ENCODE data around the gene SHPK.

The SHPK gene

DNA sequence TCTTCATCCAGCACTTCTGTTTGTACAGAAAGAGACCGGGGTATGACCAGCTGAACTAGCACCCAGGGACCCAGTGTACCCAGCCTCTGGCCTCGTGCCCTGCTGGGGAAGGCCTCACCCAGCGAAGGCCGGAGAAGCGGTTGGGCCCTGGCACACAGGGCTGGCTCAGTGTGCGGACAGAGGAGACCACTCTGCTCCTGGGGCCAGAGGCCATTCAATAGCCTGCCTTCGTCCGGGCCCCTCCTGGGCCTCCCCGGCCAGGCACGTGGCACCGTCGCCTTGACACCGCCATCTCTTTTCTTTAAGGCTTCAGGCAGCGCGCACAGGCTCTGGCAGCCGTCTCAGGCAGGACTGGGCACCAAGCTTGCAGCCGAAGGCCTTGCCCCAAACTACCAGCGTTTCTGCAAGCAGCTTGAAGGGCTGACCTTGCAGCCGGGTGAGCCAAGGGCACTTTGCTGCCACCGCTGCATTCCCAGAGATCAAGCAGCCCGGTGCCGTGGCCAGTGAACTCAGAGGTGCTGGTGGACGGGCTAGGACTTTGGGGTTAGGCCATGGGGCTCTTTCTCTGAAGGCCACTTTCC lies 24.4 kb upstream of the SHPK start:
- no peak overlapping the region for H3K4me3 ChIP-seq (ENCODE audit: low read depth, low read length)

DNA sequence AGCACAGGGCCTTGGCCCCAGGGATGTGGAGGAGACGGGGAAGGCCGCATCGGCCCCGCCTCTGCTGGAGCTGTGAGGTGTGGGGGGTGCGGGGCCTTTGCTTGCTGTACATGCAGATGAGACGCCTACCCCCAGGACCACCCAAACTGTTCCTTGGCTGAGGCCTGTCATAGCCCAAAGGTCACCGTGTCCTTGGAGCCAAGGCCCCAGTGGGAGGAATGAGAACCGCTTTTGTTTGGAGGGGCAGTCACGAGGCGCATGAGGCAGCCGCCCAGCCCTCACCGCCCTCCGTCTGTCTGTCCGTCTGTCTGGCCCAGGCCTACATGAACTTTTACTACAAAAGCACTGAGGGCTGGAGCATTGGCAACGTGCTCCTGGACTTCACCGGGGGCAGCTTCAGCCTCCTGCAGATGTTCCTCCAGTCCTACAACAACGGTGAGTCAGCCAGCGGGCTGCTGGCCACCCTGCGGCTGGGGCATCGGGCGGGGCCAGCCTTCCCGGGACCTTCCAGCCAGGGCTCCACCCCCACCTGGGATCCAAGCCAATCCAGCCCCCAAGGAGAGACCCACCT lies 23.6 kb upstream of the SHPK start:
- no peak overlapping the region for H3K4me3 ChIP-seq (ENCODE audit: low read depth, low read length)

DNA sequence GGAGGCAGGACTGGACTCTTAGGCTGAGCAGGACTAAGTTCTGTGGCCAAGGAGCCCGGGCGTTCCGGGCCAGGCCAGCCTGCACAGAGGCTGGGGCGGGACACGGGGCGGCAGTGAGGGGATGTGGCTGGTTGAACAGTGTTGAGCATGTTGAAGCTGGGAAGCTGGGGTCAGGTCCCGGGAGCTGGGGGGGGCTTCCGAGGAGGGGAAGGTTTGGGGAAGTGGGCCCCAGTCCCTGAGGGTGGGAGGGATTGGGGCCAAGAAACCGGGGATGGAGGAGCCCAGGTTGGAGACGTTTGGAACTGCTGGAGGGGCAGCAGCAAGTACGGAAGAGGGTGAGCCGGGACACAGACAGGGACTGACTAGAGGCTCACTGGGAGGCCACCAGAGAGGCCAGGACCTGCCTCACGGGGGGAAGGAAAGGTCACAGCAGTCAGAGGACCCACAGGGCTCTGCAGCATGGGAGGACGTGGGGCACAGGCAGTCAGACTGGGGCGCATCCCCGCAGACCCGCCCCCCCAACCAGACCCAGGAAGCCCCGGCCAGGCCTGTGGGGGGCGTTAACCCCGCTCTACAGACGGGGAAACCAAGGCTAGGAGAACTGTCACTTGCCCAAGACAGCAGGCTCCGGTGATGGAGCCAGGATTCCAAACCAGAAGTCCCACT lies 22.9 kb upstream of the SHPK start:
- H3K4me3 ChIP-seq (ENCODE audit: low read depth, low read length) = no peak overlapping the region

DNA sequence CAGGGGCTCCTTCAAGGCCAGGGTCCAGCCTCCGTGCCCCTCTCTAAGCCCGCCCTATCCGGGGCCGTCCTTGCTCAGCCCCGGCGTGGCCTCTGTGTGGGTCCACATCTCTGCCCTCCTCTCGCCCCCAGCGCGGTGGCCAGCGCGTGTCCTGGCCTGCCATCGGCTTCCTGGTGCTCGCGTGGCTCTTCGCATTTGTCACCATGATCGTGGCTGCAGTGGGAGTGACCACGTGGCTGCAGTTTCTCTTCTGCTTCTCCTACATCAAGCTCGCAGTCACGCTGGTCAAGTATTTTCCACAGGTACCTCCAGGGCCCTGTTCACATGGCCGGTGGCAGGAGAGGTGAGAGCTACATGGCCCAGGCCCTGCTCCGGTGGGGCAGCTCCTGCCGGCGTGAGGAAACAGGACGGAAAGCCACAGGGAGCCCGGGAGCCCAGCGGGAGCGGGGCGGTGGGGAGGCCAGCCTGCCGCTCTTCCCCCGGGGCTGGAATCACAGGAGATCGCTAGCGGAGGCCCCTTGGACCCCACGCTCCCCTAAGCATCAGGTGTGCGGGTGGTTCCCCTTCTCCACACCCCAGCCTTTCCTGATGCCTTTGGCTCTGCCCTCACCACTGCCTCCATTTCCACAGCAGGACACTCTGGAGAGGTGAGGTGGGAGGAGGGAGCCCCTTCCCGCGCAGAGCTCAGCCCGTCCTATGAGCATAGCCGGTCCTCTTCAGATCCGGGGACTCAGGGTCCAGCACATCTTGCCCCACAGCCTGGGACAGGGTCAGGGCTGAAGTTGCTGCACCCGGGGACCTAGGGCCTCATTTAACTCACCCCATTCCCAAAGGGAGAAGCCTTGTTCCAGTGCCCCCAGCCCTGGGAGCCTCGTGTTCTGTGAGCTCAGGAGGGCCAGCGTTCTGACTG lies 22.1 kb upstream of the SHPK start:
- H3K4me3 ChIP-seq (ENCODE audit: low read depth, low read length) = no peak overlapping the region

DNA sequence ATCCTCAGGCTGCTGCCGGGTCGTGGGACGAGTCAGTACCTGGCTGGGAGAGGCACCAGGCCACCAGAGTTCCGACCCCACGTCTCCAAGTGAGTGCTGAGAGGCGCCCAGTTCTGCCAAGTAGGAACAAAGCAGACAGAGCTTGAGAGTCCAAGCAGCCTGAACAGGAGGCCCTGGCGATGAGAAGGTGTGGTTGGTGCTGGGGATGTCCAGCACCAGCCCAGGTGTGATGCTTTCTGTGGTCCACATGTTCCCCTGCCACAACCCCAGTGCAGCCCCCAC lies 21.5 kb upstream of the SHPK start:
- H3K4me3 ChIP-seq (ENCODE audit: low read depth, low read length) = no peak overlapping the region

DNA sequence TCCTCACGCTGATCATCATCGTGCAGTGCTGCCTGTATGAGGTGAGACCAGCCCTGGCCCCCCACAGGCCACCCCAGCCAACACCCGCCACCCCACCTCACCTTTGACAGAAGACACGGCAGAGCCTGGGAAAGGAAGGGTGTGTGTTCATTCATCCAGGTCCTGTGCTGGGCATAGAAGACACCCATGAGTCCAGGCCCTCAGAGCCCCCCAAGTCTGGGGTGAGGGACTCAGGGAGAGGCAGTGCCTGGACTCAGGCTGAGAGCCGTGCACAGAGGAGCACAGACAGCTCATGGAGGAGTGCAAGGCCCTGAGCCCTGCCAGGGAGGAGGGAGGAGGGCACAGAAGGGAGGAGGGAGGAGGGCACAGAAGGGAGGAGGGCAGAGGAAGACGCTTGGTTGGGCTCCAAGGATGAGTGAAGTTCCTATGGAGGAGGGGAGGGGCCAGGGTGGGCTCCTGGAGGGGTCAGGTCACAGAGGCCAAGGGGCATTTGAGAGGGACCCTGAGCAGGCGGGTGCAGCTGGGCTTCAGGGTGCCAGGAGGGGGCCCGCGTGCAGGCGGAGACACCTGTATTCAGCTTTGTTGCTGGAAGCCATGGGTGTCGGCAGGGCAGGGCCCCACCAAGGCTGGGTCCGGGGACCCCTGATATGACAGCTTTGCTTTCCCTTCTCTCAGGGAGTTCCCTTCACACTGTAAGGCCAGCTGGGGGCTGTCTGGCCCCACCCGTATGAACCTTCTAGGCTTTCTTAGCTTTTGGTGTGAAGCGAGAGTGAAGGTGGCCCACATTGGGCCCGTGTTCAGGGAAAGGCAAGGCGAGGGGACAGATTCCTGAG lies 20.9 kb upstream of the SHPK start:
- H3K4me3 ChIP-seq (ENCODE audit: low read depth, low read length) = no peak overlapping the region

DNA sequence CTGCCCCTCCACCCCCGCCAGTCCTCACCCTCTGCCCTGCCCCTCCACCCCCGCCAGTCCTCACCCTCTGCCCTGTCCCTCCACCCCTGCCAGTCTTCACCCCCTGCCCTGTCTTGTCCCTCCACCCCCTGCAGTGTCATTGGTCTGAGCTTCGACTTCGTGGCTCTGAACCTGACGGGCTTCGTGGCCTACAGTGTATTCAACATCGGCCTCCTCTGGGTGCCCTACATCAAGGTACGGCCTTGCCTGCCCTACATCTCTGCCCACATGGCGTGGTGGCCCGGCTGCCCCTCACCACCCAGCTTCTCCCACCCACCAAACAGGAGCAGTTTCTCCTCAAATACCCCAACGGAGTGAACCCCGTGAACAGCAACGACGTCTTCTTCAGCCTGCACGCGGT lies 20.3 kb upstream of the SHPK start:
- H3K4me3 ChIP-seq (ENCODE audit: low read depth, low read length) = no peak overlapping the region

DNA sequence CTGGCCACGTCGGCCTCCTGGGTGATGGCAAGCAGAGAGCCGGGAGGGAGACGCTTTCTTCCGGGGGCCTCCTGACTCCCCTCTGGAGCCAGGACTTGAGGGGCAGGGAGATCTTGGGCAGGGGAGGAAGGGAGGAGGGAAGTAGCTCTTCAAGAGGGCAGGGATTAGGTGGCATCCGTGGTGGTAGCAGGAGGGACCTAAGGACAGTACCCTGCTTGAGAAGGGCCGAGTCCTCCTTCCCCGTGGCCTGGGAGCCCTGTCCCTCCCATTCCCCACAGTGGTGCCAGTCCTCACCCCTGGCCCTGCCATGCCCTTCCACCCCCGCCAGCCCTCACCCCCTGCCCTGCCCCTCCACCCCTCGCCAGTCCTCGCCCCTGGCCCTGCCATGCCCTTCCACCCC lies 19.7 kb upstream of the SHPK start:
- H3K4me3 ChIP-seq (ENCODE audit: low read depth, low read length) = no peak overlapping the region

DNA sequence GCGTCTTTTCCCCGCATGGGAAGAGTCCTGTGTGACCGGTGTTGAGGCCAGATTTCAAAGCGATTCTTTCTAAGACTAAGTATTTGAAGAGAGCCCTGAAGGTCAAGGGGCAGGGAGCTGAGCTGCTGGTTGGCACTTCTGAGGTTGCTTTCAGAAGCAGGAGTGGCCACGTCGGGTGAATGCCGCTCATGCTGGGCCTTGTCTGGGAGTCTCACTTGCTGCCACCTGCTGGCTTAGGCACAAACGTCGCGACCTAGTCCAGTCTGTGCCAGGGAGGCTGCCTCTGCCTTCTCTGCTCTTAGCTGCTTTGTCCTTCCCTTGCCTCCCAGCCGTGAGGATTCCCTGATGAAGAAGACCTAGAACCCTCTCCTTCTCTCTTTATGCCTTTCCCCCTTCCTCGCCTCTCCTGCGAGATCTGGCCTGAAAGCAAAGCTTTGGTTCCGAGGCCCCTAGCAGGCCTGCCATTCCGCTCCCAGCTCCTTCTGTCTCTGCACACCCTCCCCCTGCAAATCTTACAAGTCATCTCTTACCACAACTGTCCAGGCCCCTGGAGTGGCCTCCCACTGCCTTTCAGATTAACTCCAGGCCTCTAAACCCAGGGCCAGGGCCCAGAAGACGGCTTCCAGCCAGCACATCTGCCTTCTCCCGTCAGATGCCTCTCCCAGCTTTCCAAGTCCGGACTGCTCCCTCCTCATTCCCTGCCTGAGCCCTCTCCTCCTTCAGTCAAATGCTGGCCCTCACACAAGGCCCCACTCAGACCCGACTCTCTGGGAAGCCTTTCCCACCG lies 11.9 kb upstream of the SHPK start:
- H3K4me3 ChIP-seq (ENCODE audit: low read depth, low read length) = no peak overlapping the region

DNA sequence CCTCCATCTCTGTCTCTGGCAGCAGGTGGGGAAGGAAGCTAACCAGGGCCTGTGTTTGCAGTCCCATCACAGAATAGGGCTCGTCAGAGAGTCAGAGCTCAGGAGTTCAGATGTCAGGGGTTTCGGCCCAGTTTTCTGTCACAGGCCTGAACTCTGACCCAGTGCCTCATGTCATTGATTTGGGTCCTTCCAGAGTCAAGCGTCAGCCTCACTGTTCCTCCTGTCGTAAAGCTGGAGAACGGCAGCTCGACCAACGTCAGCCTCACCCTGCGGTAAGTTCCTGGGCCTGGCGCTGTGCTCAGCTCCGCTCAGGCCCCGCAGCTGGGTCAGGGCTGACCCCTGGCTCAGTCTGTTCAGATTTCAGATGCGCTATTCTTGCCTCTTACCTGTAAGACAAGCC lies 11.2 kb upstream of the SHPK start:
- no peak overlapping the region for H3K4me3 ChIP-seq (ENCODE audit: low read depth, low read length)

DNA sequence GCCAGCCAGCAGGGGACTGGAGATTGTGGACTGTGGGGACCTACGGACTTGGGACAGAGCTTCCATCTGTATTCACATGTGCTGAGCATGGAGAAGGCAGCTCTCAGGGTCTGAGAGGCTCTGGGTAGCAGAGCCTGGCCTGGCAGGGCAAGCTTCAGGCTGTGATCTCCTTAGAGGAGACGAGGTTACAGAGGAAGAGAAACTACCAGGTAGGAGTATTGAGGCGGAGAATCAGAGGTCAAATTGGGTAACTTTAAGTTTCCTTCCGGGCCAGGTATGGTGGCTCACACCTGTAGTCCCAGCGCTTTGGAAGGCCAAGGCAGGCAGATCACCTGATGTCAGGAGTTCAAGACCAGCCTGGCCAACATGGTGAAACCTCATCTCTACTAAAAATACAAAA lies 9.3 kb upstream of the SHPK start:
- H3K4me3 ChIP-seq (ENCODE audit: low read depth, low read length) = no peak overlapping the region

DNA sequence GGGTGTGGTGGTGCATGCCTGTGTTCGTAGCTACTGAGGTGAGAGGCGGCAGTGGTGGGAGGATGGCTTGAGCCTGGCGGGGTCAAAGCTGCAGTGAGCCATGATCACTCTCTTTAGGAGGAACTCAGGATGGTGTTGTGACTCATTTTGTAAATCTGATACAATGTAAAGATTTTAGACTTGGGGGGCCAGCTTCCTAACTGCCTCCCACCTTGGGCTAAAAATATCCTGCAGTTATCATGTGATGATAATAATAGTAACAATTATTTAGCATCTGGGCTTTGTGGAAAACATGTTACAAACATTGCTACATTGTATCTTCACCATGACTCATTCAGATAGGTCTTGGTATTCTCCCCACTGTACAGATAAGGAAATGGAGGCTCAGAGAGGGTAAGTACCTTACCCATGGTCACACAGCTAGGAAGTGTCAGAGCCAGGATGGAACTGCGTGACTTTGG lies 7.9 kb upstream of the SHPK start:
- no peak overlapping the region for H3K4me3 ChIP-seq (ENCODE audit: low read depth, low read length)

DNA sequence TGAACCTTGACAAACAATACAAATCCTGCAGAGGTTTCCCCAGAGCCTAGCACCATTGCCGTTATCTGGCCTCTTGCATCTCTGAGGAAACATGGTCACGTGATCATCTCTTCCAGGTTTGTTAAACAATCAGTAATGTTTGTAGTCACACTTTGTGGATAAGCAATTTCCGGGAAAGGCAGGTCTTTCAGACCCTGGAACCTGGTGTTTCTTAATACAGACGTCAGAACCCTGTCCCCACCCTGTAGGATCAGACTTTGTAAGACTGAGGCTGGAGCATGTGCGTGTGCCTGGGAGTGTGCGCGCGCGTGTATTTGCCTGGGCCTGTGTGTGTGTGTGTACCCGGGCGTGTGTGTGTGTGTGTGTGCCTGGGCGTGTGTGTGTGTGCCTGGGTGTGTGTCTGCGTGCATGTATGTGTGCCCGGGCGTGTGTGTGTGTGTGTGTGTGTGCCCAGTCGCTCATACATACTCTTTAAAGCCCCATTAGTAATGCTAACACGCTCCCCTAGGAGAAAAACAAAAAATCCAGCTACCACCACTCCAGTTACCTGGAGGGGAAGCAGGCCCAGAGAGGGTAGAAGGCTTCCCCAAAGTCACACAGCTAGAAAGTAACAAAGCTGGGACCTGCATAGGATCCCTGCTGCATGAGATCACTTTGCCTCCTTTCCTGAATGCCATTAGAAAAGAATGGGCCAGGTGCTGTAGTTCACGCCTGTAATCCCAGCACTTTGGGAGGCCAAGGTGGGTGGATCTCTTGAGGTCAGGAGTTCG lies 5.9 kb upstream of the SHPK start:
- H3K4me3 ChIP-seq (ENCODE audit: low read depth, low read length) = no peak overlapping the region

DNA sequence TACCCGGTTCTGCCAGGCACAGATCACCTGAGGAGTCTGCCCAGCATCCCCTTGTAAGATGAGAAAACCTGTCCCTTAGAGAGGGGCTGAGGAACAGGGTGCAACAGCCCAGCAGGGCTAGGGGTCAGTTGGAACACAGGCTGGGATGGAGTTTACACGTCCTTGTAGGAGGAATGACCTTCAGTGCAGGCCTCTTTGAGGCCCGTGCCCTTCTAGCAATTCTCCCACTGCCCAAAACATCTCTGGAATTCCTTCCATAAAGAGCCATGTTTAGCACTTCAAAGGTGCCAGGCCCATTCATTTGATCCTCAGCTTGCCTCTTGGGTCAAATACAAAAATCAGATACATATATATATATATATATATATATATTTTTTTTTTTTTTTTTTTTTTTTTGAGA lies 5.0 kb upstream of the SHPK start:
- no peak overlapping the region for H3K4me3 ChIP-seq (ENCODE audit: low read depth, low read length)

DNA sequence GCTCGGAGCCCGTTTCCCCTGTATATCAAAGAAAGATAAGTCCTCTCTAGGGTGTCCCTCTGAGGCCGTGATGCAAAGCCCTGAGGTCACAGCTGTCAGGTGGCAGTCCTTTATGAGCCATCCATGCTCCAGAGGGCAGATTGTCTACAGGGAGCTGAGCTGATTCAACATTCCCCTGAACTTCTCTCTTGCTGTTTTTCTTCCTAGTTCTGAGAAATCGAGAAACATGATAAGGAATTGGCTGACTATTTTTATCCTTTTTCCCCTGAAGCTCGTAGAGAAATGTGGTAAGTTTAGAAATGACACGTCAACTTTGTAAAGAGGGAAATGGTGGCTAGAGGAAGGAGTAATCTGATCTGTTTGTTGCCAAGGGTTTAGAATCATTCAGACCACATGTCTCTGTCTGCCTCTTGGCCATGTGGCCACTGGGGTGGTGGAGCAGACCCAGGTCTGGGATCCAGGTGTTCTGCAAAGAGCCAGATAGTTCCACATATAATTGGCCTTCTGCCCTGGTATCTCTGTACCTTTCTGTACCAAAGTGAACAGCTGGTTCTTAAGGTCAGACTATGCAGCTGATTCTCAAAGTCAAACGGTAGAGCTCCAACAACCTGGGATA lies 4.0 kb upstream of the SHPK start:
- no peak overlapping the region for H3K4me3 ChIP-seq (ENCODE audit: low read depth, low read length)

DNA sequence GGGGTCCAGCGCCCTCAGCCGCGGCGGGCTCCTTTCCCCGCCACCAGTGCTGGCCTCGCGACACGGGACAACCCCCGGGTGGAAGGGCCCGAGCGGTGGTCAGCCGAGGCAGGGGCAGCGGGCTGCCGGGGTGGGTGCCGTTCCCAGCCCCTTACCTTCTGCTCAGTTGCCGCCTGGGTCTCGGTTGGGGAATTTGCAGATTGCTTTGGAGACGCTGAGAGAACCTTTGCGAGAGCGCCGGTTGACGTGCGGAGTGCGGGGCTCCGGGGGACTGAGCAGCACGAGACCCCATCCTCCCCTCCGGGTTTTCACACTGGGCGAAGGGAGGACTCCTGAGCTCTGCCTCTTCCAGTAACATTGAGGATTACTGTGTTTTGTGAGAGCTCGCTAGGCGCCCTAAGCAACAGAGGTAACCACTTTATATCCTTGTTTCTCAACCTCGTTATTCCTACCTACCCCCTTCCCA lies 891 bp upstream of the SHPK start:
- peak overlapping the region; percentile 84 for H3K4me3 ChIP-seq (ENCODE audit: low read depth, low read length)

DNA sequence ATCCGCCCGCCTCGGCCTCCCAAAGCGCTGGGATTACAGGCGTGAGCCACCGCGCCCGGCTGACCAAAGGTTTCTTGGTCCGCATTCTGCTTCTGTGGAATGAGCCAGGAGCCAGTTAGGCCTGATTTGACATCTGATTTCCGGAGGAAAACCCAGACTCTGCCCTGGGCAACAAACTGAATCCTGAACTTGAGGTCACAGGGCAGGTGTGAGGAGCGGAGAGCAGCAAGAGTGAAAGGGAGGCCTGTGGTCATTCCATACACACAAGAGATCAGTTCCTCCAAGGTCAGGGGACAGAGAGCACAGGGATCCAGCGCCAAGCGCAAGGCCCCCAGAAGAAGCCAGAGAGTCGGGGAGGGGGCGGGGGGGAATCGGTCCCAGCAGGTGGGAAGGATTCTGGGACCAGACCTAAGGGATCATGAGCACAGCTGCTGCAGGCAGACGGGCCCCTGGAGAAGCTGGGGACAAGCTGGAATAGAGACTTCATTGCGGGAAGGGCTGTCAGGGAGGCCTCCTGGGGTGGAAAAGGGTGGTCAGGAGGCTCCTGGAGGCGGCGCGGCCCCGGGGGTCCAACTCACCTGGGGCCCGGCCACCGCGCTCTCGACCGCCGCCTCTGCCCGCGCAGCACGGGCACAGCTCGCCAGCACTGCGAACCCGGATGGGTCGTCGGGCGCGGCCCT lies 436 bp downstream of the SHPK start:
- peak overlapping the region; percentile 84 for H3K4me3 ChIP-seq (ENCODE audit: low read depth, low read length)

DNA sequence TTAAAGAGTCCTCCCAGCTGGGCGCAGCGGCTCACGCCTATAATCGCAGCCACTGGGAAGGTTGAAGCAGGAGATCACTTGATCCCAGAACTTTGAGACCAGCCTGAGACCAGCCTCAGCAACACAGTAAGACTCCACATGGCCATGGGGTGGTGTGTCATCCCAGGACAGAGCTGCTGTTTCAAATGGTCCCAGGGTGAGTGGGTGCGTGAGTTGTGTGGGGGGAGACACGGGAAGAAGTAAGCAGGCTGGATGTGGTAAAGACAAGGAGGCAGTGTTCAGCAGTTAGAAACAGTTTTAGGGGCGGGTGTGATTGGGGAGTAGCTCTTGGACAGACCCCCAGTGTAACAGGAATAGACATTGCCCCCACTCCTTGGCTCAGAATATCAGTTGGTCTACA lies 3.8 kb downstream of the SHPK start:
- H3K4me3 ChIP-seq (ENCODE audit: low read depth, low read length) = no peak overlapping the region
